GM23338 (cell line): ENCODE results near the gene HLA-DMB. TPM values are rescaled to one million over a fixed set of nuclear protein-coding genes. Genes with fewer than 3 reads are reported as not detected.

Source experiments
- ATAC-seq: fragments of 200-7000 bp; cut with Tn5 transposase; 3 replicates; pipeline ENCODE4 v1.9.1; 2020
- DNase-seq: peaks from one replicate; pipeline ENCODE4 v3.0.0-alpha.2; 2015; ENCODE audit warnings: low spot score
- H2AFZ ChIP-seq: fragments of 200-600 bp; sonication (generic); 2 replicates; pipeline ENCODE4 v1.8.0; 2016; ENCODE audit warnings: antibody characterized with exemption, mild to moderate bottlenecking, moderate library complexity
- H3F3A ChIP-seq: fragments of 200-600 bp; sonication (generic); replicated peaks from 2 replicates; pipeline ENCODE4 v1.8.0; 2017; ENCODE audit warnings: antibody characterized with exemption, mixed run types, low read depth
- H3K27ac ChIP-seq: fragments of 200-600 bp; sonication (generic); 2 replicates; pipeline ENCODE4 v1.6.1; 2016; ENCODE audit warnings: low read depth
- H3K27me3 ChIP-seq: fragments of 200-600 bp; sonication (generic); 2 replicates; pipeline ENCODE4 v1.8.0; 2016; ENCODE audit warnings: mild to moderate bottlenecking, mixed run types, moderate library complexity; ENCODE audit not compliant: insufficient read depth
- H3K36me3 ChIP-seq: fragments of 200-600 bp; sonication (generic); 2 replicates; pipeline ENCODE4 v1.8.0; 2016; ENCODE audit warnings: mild to moderate bottlenecking; ENCODE audit not compliant: insufficient read depth
- H3K4me1 ChIP-seq: fragments of 200-600 bp; sonication (generic); 2 replicates; pipeline ENCODE4 v1.8.0; 2016; ENCODE audit warnings: mild to moderate bottlenecking, moderate library complexity; ENCODE audit not compliant: insufficient read depth
- H3K4me2 ChIP-seq: fragments of 200-600 bp; sonication (generic); 2 replicates; pipeline ENCODE4 v1.7.1; 2017; ENCODE audit warnings: mixed run types
- H3K4me3 ChIP-seq: fragments of 200-600 bp; sonication (generic); 2 replicates; pipeline ENCODE4 v1.6.1; 2016; ENCODE audit warnings: mixed run types
- H3K79me2 ChIP-seq: fragments of 200-600 bp; sonication (generic); replicated peaks from 2 replicates; pipeline ENCODE4 v1.8.0; 2017; ENCODE audit warnings: mild to moderate bottlenecking; ENCODE audit not compliant: insufficient read depth
- H3K9me2 ChIP-seq: fragments of 200-600 bp; sonication (generic); 2 replicates; pipeline ENCODE4 v1.8.0; 2017; ENCODE audit not compliant: insufficient read depth
- H4K20me1 ChIP-seq: fragments of 200-600 bp; sonication (generic); replicated peaks from 2 replicates; pipeline ENCODE4 v1.8.0; 2017; ENCODE audit warnings: mild to moderate bottlenecking; ENCODE audit not compliant: insufficient read depth
- H3K27ac Mint-ChIP-seq: 2 replicates; pipeline ENCODE4 v1.8.0; 2020; ENCODE audit warnings: inconsistent platforms, mild to moderate bottlenecking, moderate library complexity, mixed read lengths
- H3K27me3 Mint-ChIP-seq: 3 replicates; pipeline ENCODE4 v1.8.0; 2022; ENCODE audit warnings: low read depth, mild to moderate bottlenecking, moderate library complexity, mixed read lengths, inconsistent platforms; ENCODE audit not compliant: insufficient read depth, poor library complexity
- H3K36me3 Mint-ChIP-seq: 3 replicates; pipeline ENCODE4 v1.8.0; 2021; ENCODE audit warnings: low read depth, mild to moderate bottlenecking, inconsistent platforms, moderate library complexity, mixed read lengths
- H3K4me1 Mint-ChIP-seq: 3 replicates; pipeline ENCODE4 v1.8.0; 2020; ENCODE audit warnings: mild to moderate bottlenecking, inconsistent platforms, mixed read lengths
- H3K4me3 Mint-ChIP-seq: 3 replicates; pipeline ENCODE4 v1.8.0; 2021; ENCODE audit warnings: moderate library complexity, mild to moderate bottlenecking, inconsistent platforms, mixed read lengths
- H3K9me3 Mint-ChIP-seq: 3 replicates; pipeline ENCODE4 v1.8.0; 2020; ENCODE audit warnings: moderate library complexity, mild to moderate bottlenecking, inconsistent platforms, mixed read lengths
- CREB1 ChIP-seq: fragments of 250-450 bp; sonication (Bioruptor Pico); IDR thresholded peaks from 2 replicates; pipeline ENCODE4 v1.5.0; 2020; ENCODE audit warnings: low read depth, mild to moderate bottlenecking, moderate library complexity
- EZH2 ChIP-seq: fragments of 200-600 bp; sonication (generic); IDR thresholded peaks from one replicate; pipeline ENCODE4 v1.8.0; 2017; ENCODE audit warnings: antibody characterized with exemption, mild to moderate bottlenecking, low read depth; ENCODE audit not compliant: unreplicated experiment
- EZH2phosphoT487 ChIP-seq: fragments of 200-600 bp; sonication (generic); IDR thresholded peaks from one replicate; pipeline ENCODE4 v1.8.1; 2018; ENCODE audit warnings: antibody characterized with exemption; ENCODE audit not compliant: unreplicated experiment
- JUNB ChIP-seq: IDR thresholded peaks from one replicate; pipeline ENCODE4 v1.6.1; 2016; ENCODE audit warnings: antibody characterized with exemption; ENCODE audit not compliant: unreplicated experiment
- NANOG ChIP-seq: IDR thresholded peaks from 2 replicates; pipeline ENCODE4 v1.6.1; 2016; ENCODE audit warnings: antibody characterized with exemption, borderline replicate concordance
- POLR2AphosphoS5 ChIP-seq: IDR thresholded peaks from 2 replicates; pipeline ENCODE4 v1.6.1; 2016; ENCODE audit warnings: antibody characterized with exemption, low read depth
- ZNF114 ChIP-seq: fragments of 250-450 bp; sonication (Bioruptor Pico); IDR thresholded peaks from 2 replicates; pipeline ENCODE4 v1.5.0; 2020; ENCODE audit warnings: mild to moderate bottlenecking, moderate library complexity
- ZNF331 ChIP-seq: fragments of 250-450 bp; sonication (Bioruptor Pico); IDR thresholded peaks from 2 replicates; pipeline ENCODE4 v1.5.0; 2020; ENCODE audit warnings: low read depth, mild to moderate bottlenecking, moderate library complexity
- polyA plus RNA-seq: library from polyadenylated mRNA; unstranded; fragments of >200 nt; fragmentation: Nextera tagmentation; extraction: Ambion mirVana; gene quantifications from 2 replicates; pipeline ENCODE4 v1.2.1, GENCODE V29; 2016
- total RNA-seq: library from RNA; depleted of rRNA; stranded (reverse); fragments of >200 nt; shearing (Covaris generic); gene quantifications from 2 replicates; pipeline ENCODE4 v1.2.3, GENCODE V29; 2014
- TF ChIP-seq, protein P1 (sequence below), 2 experiments: fragments of 200-600 bp in 1 of 2; sonication (generic) in 1 of 2; conservative IDR thresholded peaks; 2 replicates each; pipeline versions ENCODE4 v1.5.1 to v1.6.1; 2016 to 2017; ENCODE audit warnings: antibody characterized with exemption in 2 of 2, low read depth in 2 of 2, mild to moderate bottlenecking in 2 of 2, moderate library complexity in 1 of 2
- TF ChIP-seq, protein P2 (sequence below): IDR thresholded peaks from 2 replicates; pipeline ENCODE4 v1.6.1; 2016; ENCODE audit warnings: antibody characterized with exemption
- TF ChIP-seq, protein P3 (sequence below): fragments of 250-450 bp; sonication (Bioruptor Pico); IDR thresholded peaks from 2 replicates; pipeline ENCODE4 v1.5.0; 2020; ENCODE audit warnings: mild to moderate bottlenecking, moderate library complexity

The HLA-DMB gene
- total and polyA plus RNA-seq, 2 experiments from 2014 or later: 0.70 to 1.6 TPM

DNA sequence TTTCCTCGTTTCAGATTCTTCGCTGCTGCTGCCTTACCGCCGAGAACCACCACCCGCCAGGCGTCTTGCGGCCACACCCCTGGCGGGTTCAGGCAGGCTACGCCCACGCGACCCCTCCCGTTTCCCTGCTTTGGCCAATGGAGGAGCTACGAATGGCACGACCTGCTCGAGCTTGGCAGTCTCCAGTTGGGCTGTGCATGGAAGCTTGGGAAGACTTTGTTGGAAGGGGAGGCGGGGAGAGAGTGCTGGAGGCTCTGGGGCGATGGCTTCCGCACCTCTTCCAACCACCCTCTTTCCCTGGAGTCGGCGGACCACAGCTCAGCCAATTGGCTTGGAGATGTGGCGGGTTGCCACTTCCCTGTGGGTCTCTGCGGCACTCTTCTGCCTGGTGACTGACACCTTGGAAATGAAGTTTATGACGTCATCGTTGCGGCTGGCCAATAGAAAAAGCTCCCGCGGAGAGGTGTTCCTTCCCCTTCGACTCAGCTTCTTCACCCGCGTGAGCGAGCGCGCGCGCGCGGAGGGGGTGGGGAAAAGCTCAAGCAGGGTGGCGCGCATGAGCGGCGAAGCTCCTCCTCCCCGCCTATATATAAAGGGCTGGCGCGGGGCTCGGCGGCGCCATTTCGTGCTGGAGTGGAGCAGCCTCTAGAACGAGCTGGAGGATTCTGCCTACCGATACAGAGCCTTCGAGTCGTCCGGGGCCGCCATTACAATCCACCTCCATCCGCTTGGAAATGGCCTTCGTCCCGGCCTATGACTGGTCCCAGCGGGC, 30.9 kb upstream of the HLA-DMB start:
- Mint-ChIP-seq H3K36me3 (peaks cover 73% of the 10 kb centered on the region), H3K4me1 (peaks cover 28% of the 10 kb centered on the region), H3K27me3 (peaks cover 53% of the 10 kb centered on the region), H3K27ac (peak overlapping the region; percentile 100), H3K9me3 (peaks cover 12% of the 10 kb centered on the region), H3K4me3 (peak overlapping the region; percentile 98)
- peaks cover 44% of the 10 kb centered on the region for H4K20me1 ChIP-seq
- ATAC-seq (peak; percentile 39), DNase-seq (peak; percentile 99)
- peak overlapping the region; percentile 100 for H3K27ac ChIP-seq
- H2AFZ ChIP-seq: no peak overlapping the region
- peak overlapping the region; percentile 100 for H3K4me2 ChIP-seq
- H3K4me3 ChIP-seq: peak overlapping the region; percentile 99
- peaks cover 38% of the 10 kb centered on the region for H3K36me3 ChIP-seq
- TF ChIP-seq JUNB: no peak
- TF ChIP-seq, protein P1, sequence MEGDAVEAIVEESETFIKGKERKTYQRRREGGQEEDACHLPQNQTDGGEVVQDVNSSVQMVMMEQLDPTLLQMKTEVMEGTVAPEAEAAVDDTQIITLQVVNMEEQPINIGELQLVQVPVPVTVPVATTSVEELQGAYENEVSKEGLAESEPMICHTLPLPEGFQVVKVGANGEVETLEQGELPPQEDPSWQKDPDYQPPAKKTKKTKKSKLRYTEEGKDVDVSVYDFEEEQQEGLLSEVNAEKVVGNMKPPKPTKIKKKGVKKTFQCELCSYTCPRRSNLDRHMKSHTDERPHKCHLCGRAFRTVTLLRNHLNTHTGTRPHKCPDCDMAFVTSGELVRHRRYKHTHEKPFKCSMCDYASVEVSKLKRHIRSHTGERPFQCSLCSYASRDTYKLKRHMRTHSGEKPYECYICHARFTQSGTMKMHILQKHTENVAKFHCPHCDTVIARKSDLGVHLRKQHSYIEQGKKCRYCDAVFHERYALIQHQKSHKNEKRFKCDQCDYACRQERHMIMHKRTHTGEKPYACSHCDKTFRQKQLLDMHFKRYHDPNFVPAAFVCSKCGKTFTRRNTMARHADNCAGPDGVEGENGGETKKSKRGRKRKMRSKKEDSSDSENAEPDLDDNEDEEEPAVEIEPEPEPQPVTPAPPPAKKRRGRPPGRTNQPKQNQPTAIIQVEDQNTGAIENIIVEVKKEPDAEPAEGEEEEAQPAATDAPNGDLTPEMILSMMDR (conservative IDR thresholded peaks at IDR 0.05; ENCODE audit: low read depth in 2 of 2): no peak
- no peak for TF ChIP-seq EZH2
- TF ChIP-seq, protein P2, sequence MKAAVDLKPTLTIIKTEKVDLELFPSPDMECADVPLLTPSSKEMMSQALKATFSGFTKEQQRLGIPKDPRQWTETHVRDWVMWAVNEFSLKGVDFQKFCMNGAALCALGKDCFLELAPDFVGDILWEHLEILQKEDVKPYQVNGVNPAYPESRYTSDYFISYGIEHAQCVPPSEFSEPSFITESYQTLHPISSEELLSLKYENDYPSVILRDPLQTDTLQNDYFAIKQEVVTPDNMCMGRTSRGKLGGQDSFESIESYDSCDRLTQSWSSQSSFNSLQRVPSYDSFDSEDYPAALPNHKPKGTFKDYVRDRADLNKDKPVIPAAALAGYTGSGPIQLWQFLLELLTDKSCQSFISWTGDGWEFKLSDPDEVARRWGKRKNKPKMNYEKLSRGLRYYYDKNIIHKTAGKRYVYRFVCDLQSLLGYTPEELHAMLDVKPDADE: peak; percentile 49
- TF ChIP-seq ZNF114: no peak
- TF ChIP-seq EZH2phosphoT487: no peak
- TF ChIP-seq NANOG: no peak
- TF ChIP-seq ZNF331 (CRISPR knock-in tag): no peak
- TF ChIP-seq, protein P3, sequence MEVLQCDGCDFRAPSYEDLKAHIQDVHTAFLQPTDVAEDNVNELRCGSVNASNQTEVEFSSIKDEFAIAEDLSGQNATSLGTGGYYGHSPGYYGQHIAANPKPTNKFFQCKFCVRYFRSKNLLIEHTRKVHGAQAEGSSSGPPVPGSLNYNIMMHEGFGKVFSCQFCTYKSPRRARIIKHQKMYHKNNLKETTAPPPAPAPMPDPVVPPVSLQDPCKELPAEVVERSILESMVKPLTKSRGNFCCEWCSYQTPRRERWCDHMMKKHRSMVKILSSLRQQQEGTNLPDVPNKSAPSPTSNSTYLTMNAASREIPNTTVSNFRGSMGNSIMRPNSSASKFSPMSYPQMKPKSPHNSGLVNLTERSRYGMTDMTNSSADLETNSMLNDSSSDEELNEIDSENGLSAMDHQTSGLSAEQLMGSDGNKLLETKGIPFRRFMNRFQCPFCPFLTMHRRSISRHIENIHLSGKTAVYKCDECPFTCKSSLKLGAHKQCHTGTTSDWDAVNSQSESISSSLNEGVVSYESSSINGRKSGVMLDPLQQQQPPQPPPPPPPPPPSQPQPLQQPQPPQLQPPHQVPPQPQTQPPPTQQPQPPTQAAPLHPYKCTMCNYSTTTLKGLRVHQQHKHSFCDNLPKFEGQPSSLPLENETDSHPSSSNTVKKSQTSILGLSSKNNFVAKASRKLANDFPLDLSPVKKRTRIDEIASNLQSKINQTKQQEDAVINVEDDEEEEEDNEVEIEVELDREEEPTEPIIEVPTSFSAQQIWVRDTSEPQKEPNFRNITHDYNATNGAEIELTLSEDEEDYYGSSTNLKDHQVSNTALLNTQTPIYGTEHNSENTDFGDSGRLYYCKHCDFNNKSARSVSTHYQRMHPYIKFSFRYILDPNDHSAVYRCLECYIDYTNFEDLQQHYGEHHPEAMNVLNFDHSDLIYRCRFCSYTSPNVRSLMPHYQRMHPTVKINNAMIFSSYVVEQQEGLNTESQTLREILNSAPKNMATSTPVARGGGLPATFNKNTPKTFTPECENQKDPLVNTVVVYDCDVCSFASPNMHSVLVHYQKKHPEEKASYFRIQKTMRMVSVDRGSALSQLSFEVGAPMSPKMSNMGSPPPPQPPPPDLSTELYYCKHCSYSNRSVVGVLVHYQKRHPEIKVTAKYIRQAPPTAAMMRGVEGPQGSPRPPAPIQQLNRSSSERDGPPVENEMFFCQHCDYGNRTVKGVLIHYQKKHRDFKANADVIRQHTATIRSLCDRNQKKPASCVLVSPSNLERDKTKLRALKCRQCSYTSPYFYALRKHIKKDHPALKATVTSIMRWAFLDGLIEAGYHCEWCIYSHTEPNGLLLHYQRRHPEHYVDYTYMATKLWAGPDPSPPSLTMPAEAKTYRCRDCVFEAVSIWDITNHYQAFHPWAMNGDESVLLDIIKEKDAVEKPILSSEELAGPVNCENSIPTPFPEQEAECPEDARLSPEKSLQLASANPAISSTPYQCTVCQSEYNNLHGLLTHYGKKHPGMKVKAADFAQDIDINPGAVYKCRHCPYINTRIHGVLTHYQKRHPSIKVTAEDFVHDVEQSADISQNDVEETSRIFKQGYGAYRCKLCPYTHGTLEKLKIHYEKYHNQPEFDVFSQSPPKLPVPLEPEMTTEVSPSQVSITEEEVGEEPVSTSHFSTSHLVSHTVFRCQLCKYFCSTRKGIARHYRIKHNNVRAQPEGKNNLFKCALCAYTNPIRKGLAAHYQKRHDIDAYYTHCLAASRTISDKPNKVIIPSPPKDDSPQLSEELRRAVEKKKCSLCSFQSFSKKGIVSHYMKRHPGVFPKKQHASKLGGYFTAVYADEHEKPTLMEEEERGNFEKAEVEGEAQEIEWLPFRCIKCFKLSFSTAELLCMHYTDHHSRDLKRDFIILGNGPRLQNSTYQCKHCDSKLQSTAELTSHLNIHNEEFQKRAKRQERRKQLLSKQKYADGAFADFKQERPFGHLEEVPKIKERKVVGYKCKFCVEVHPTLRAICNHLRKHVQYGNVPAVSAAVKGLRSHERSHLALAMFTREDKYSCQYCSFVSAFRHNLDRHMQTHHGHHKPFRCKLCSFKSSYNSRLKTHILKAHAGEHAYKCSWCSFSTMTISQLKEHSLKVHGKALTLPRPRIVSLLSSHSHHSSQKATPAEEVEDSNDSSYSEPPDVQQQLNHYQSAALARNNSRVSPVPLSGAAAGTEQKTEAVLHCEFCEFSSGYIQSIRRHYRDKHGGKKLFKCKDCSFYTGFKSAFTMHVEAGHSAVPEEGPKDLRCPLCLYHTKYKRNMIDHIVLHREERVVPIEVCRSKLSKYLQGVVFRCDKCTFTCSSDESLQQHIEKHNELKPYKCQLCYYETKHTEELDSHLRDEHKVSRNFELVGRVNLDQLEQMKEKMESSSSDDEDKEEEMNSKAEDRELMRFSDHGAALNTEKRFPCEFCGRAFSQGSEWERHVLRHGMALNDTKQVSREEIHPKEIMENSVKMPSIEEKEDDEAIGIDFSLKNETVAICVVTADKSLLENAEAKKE (CRISPR knock-in tag): no peak
- peak; percentile 90 for TF ChIP-seq POLR2AphosphoS5
- peak; percentile 99 for TF ChIP-seq CREB1 (CRISPR knock-in tag)
- H3K27me3 ChIP-seq: no peaks in the 10 kb centered on the region
- H3K4me1 ChIP-seq: peaks cover 31% of the 10 kb centered on the region; the same call in 1 of the 2 replicates
- peaks cover 49% of the 10 kb centered on the region for H3F3A ChIP-seq
- no peaks in the 10 kb centered on the region for H3K9me2 ChIP-seq
- peaks cover 75% of the 10 kb centered on the region for H3K79me2 ChIP-seq
